ENCODE data around the gene HERC3. TPM values are rescaled to one million over a fixed set of nuclear protein-coding genes. Genes with fewer than 3 reads are reported as not detected.

HERC3 gene
- total RNA-seq, 1 experiment from 2014 or later, result 17.3 TPM

GRCh38 chr4:88705805-88706492, 113.7 kb downstream of the HERC3 start:
- no peak overlapping the region for H3K4me3 Mint-ChIP-seq (ENCODE audit: low read depth, unreplicated experiment)
- H3K27ac Mint-ChIP-seq (ENCODE audit: unreplicated experiment), result no peak overlapping the region
- no peaks in the 10 kb centered on the region for H3K27me3 Mint-ChIP-seq (ENCODE audit: unreplicated experiment)
- no TSS peak for BruUV-seq (replicated peaks)
- CTCF ChIA-PET, result interaction anchor here (0.8 to 1.2 kb wide), 3 partner anchors 93 to 96 kb away, joined by 3 to 7 read pairs (median 4); no protein-coding TSS in a partner anchor
- no peak for TF ChIP-seq CTCF (IDR thresholded peaks at IDR 0.05; ENCODE audit: unreplicated experiment)
- no peaks in the 10 kb centered on the region for H3K9me3 Mint-ChIP-seq (ENCODE audit: low read depth, unreplicated experiment)
- H3K4me1 Mint-ChIP-seq (ENCODE audit: low read depth, unreplicated experiment), result no peaks in the 10 kb centered on the region
- H3K36me3 Mint-ChIP-seq (ENCODE audit: insufficient read depth, unreplicated experiment), result no peaks in the 10 kb centered on the region
- no peak for DNase-seq
- intact Hi-C loops (cut with micrococcal nuclease; ENCODE audit: unreplicated experiment), result loop anchor here (1.0 to 5.0 kb wide), 2 partner anchors 85 to 316 kb away; no protein-coding TSS in a partner anchor

DNA sequence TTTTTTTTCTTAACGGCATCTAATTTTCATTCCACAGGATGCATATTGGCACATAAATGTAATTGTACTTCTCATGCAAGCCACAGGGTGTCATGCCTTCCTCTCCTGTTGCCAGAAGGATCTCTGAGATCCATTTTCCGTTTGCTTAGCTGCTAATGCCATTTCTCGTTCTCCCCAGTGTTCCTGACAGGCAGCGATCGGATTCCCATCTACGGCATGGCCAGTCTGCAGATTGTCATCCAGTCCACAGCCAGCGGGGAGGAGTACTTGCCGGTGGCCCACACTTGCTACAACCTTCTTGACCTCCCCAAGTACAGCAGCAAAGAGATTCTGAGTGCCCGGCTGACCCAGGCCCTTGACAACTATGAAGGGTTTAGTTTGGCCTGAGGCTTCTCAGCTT, 114.3 kb downstream of the HERC3 start:
- CTCF ChIA-PET, result interaction anchor here (0.8 to 1.2 kb wide), 4 partner anchors 85 to 96 kb away, joined by 3 to 7 read pairs (median 4); no protein-coding TSS in a partner anchor
- intact Hi-C loops (cut with micrococcal nuclease; ENCODE audit: unreplicated experiment), result loop anchor here (1.0 to 5.0 kb wide), 2 partner anchors 85 to 316 kb away; no protein-coding TSS in a partner anchor
- no peaks in the 10 kb centered on the region for H3K27me3 Mint-ChIP-seq (ENCODE audit: unreplicated experiment)
- no peaks in the 10 kb centered on the region for H3K9me3 Mint-ChIP-seq (ENCODE audit: low read depth, unreplicated experiment)
- no peak overlapping the region for H3K4me3 Mint-ChIP-seq (ENCODE audit: low read depth, unreplicated experiment)
- no peaks in the 10 kb centered on the region for H3K36me3 Mint-ChIP-seq (ENCODE audit: insufficient read depth, unreplicated experiment)
- no peaks in the 10 kb centered on the region for H3K4me1 Mint-ChIP-seq (ENCODE audit: low read depth, unreplicated experiment)
- no TSS peak for BruUV-seq (replicated peaks)
- no peak for DNase-seq
- TF ChIP-seq CTCF (IDR thresholded peaks at IDR 0.05; ENCODE audit: unreplicated experiment), result no peak
- no peak overlapping the region for H3K27ac Mint-ChIP-seq (ENCODE audit: unreplicated experiment)

GRCh38 chr4:88709989-88710388, 117.7 kb downstream of the HERC3 start:
- CTCF ChIA-PET, result no interaction called here
- DNase-seq, result no peak
- H3K4me3 Mint-ChIP-seq (ENCODE audit: low read depth, unreplicated experiment), result no peak overlapping the region
- no peaks in the 10 kb centered on the region for H3K9me3 Mint-ChIP-seq (ENCODE audit: low read depth, unreplicated experiment)
- no peak overlapping the region for H3K27ac Mint-ChIP-seq (ENCODE audit: unreplicated experiment)
- H3K36me3 Mint-ChIP-seq (ENCODE audit: insufficient read depth, unreplicated experiment), result no peaks in the 10 kb centered on the region
- H3K27me3 Mint-ChIP-seq (ENCODE audit: unreplicated experiment), result no peaks in the 10 kb centered on the region
- intact Hi-C loops (cut with micrococcal nuclease; ENCODE audit: unreplicated experiment), result loop anchor here (5.0 kb wide), 1 partner anchor 312 kb away; no protein-coding TSS in a partner anchor
- TF ChIP-seq CTCF (IDR thresholded peaks at IDR 0.05; ENCODE audit: unreplicated experiment), result no peak
- BruUV-seq (replicated peaks), result no TSS peak
- H3K4me1 Mint-ChIP-seq (ENCODE audit: low read depth, unreplicated experiment), result no peaks in the 10 kb centered on the region

DNA sequence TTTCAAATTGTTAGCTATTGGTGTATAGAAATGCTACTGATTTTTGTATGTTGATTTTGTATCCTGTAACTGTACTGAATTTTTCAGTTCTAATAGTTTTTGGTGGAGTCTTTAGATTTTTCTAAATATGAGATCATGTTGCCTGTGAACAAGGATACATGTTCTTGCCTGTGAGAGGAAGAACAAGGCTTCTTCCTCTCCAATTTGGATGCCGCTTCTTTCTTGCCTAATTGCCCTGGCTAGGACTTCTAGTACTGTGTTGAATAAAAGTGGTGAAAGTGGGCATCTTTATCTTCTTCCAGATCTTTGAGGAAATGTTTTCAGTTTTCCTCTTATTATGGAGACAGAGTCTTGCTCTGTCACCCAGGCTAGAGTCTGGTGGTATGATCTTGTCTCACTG, 121.5 kb downstream of the HERC3 start:
- intact Hi-C loops (cut with micrococcal nuclease; ENCODE audit: unreplicated experiment), result no loop called here
- H3K27ac Mint-ChIP-seq (ENCODE audit: unreplicated experiment), result no peak overlapping the region
- DNase-seq, result no peak
- H3K27me3 Mint-ChIP-seq (ENCODE audit: unreplicated experiment), result no peaks in the 10 kb centered on the region
- no peaks in the 10 kb centered on the region for H3K36me3 Mint-ChIP-seq (ENCODE audit: insufficient read depth, unreplicated experiment)
- H3K9me3 Mint-ChIP-seq (ENCODE audit: low read depth, unreplicated experiment), result peaks cover 5% of the 10 kb centered on the region
- CTCF ChIA-PET, result interaction anchor here (0.7 kb wide), 1 partner anchor 82 kb away, joined by 3 read pairs; no protein-coding TSS in a partner anchor
- no TSS peak for BruUV-seq (replicated peaks)
- H3K4me3 Mint-ChIP-seq (ENCODE audit: low read depth, unreplicated experiment), result no peak overlapping the region
- no peaks in the 10 kb centered on the region for H3K4me1 Mint-ChIP-seq (ENCODE audit: low read depth, unreplicated experiment)
- no peak for TF ChIP-seq CTCF (IDR thresholded peaks at IDR 0.05; ENCODE audit: unreplicated experiment)

Measured in Calu3 (cell line).